Osteoblast (primary cell): Measurements from ENCODE around the gene LAMA4. TPM values are rescaled to one million over a fixed set of nuclear protein-coding genes. Genes with fewer than 3 reads are reported as not detected.

Experiments
- DNase-seq: peaks from one replicate; pipeline ENCODE4 v3.0.0; 2011; ENCODE audit warnings: low spot score, mixed read lengths; ENCODE audit not compliant: insufficient read length; ENCODE audit errors: missing footprints
- H2AFZ ChIP-seq: 2 replicates; pipeline ENCODE4 v1.6.0; 2011; ENCODE audit warnings: mild to moderate bottlenecking, low read length
- H3K27ac ChIP-seq: 2 replicates; pipeline ENCODE4 v1.5.1; 2011; ENCODE audit warnings: mild to moderate bottlenecking, low read depth, low read length, moderate library complexity
- H3K27me3 ChIP-seq: 2 replicates; pipeline ENCODE4 v1.6.0; 2012; ENCODE audit warnings: mild to moderate bottlenecking, control low read depth, inconsistent platforms, low read length, moderate library complexity; ENCODE audit not compliant: insufficient read depth
- H3K36me3 ChIP-seq: 2 replicates; pipeline ENCODE4 v1.5.1; 2011; ENCODE audit warnings: mild to moderate bottlenecking, low read length, control low read depth, moderate library complexity; ENCODE audit not compliant: insufficient read depth
- H3K4me1 ChIP-seq: 2 replicates; pipeline ENCODE4 v1.5.1; 2011; ENCODE audit warnings: mild to moderate bottlenecking, low read length, control low read depth, moderate library complexity; ENCODE audit not compliant: insufficient read depth
- H3K4me2 ChIP-seq: 2 replicates; pipeline ENCODE4 v1.6.0; 2011; ENCODE audit warnings: mild to moderate bottlenecking, low read length; ENCODE audit not compliant: insufficient read depth
- H3K4me3 ChIP-seq: fragments of 200-600 bp; sonication (generic); 3 replicates; pipeline ENCODE4 v1.5.1; 2012; ENCODE audit warnings: mild to moderate bottlenecking, low read length, inconsistent platforms; ENCODE audit not compliant: insufficient read depth
- H3K79me2 ChIP-seq: 2 replicates; pipeline ENCODE4 v1.6.0; 2012; ENCODE audit warnings: mild to moderate bottlenecking, low read length, control low read depth, inconsistent platforms; ENCODE audit not compliant: insufficient read depth
- H3K9me3 ChIP-seq: 2 replicates; pipeline ENCODE4 v1.5.1; 2011; ENCODE audit warnings: low read depth, low read length, control low read depth
- H4K20me1 ChIP-seq: 2 replicates; pipeline ENCODE4 v1.6.0; 2012; ENCODE audit warnings: mild to moderate bottlenecking, low read length, control low read depth; ENCODE audit not compliant: insufficient read depth
- total RNA-seq: library from RNA; depleted of rRNA; stranded (reverse); fragments of >200 nt; gene quantifications from 2 replicates; pipeline ENCODE4 v1.2.3, GENCODE V29; 2012
- TF ChIP-seq, protein P1 (sequence below): IDR thresholded peaks from 2 replicates; pipeline ENCODE4 v1.5.1; 2011; ENCODE audit warnings: mild to moderate bottlenecking, low read depth, low read length, moderate library complexity; ENCODE audit errors: extremely low read depth

LAMA4 gene
- total RNA-seq, 1 donor, result 260 TPM

DNA sequence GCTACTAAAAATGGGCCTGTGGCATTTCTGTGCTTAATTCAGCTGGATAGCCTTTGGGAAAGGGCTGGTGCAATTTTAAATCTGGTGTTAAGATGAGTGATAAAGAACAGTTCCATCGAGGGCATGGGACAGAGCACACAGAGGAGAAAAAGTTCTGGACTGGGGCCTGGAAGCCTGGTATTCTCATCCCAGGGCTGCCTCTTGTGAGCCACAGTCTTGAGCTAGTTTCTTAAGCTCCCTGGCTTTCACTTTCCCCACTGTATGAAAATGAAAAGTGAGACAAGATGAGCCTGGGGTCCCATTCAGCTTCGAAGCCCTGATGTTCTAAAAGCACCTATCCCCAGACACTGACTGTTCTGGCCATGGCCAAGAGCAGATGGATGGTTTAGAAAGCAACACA, 14.3 kb upstream of the LAMA4 start:
- peaks cover 8% of the 10 kb centered on the region for H3K4me1 ChIP-seq
- no peaks in the 10 kb centered on the region for H3K36me3 ChIP-seq
- H3K9me3 ChIP-seq, result no peaks in the 10 kb centered on the region
- TF ChIP-seq, protein P1, sequence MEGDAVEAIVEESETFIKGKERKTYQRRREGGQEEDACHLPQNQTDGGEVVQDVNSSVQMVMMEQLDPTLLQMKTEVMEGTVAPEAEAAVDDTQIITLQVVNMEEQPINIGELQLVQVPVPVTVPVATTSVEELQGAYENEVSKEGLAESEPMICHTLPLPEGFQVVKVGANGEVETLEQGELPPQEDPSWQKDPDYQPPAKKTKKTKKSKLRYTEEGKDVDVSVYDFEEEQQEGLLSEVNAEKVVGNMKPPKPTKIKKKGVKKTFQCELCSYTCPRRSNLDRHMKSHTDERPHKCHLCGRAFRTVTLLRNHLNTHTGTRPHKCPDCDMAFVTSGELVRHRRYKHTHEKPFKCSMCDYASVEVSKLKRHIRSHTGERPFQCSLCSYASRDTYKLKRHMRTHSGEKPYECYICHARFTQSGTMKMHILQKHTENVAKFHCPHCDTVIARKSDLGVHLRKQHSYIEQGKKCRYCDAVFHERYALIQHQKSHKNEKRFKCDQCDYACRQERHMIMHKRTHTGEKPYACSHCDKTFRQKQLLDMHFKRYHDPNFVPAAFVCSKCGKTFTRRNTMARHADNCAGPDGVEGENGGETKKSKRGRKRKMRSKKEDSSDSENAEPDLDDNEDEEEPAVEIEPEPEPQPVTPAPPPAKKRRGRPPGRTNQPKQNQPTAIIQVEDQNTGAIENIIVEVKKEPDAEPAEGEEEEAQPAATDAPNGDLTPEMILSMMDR, result no peak
- H3K4me2 ChIP-seq, result no peak overlapping the region
- peak overlapping the region; percentile 34 for H3K27ac ChIP-seq
- H3K79me2 ChIP-seq, result no peaks in the 10 kb centered on the region
- H4K20me1 ChIP-seq, result no peaks in the 10 kb centered on the region
- no peak overlapping the region for H3K4me3 ChIP-seq
- peak overlapping the region; percentile 75 for H2AFZ ChIP-seq
- no peak for DNase-seq
- H3K27me3 ChIP-seq, result no peaks in the 10 kb centered on the region

DNA sequence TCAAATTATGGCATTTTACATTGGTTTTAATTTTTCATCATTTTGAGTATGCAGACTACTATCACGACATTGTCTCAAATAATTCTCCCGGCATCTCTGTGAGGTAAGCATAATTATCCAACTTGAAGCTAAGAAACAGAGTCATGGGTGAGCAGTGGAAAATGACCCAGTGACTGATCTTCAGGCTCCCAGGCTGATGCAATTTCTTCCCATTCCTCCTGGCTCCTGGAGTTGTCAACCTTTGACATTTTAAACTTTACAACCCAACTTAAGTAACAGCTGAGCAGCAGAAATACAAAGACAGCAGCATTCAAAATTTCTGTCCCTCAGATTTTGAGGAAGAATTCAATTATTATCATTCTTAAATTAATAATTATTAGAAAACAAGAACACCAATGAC, 13.7 kb upstream of the LAMA4 start:
- H4K20me1 ChIP-seq, result no peaks in the 10 kb centered on the region
- H3K9me3 ChIP-seq, result no peaks in the 10 kb centered on the region
- H3K4me3 ChIP-seq, result no peak overlapping the region
- DNase-seq, result no peak
- H3K27me3 ChIP-seq, result no peaks in the 10 kb centered on the region
- TF ChIP-seq, protein P1, result no peak
- no peak overlapping the region for H3K27ac ChIP-seq
- H2AFZ ChIP-seq, result peak overlapping the region; percentile 75
- no peaks in the 10 kb centered on the region for H3K36me3 ChIP-seq
- H3K4me2 ChIP-seq, result no peak overlapping the region
- no peaks in the 10 kb centered on the region for H3K79me2 ChIP-seq
- peaks cover 8% of the 10 kb centered on the region for H3K4me1 ChIP-seq

DNA sequence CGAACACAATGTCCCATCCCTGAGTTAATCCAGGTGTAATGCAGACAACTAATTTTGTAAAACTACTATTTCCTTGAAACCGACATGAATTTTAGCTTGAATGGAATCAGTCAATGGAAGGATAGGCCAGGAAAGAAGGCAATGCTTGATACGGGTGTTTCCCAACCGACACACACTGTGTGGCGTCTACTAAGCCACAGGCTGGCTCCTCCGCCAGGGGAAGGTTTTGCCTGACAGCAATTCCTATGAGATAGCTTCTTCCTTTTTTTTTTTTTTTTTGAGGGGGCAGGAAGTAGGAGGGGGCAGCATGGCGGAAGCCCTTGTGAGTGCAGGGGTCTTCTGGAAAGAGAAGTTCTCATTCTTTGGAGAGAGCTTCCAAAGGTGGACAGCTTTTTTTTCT, 12.0 kb upstream of the LAMA4 start:
- Histone ChIP-seq H2AFZ (no peak overlapping the region), H4K20me1 (no peaks in the 10 kb centered on the region), H3K79me2 (no peaks in the 10 kb centered on the region), H3K27me3 (no peaks in the 10 kb centered on the region), H3K4me1 (peaks cover 8% of the 10 kb centered on the region), H3K27ac (no peak overlapping the region), H3K4me2 (no peak overlapping the region), H3K36me3 (no peaks in the 10 kb centered on the region), H3K4me3 (no peak overlapping the region), H3K9me3 (no peaks in the 10 kb centered on the region)
- TF ChIP-seq, protein P1, result no peak
- no peak for DNase-seq

- peaks cover 6% of the 10 kb centered on the region for H3K79me2 ChIP-seq
- no peaks in the 10 kb centered on the region for H3K27me3 ChIP-seq
- no peak for DNase-seq
- no peak overlapping the region for H3K4me2 ChIP-seq
- TF ChIP-seq, protein P1, result no peak
- no peak overlapping the region for H2AFZ ChIP-seq
- H3K4me1 ChIP-seq, result peaks cover 7% of the 10 kb centered on the region
- H3K27ac ChIP-seq, result no peak overlapping the region
- H4K20me1 ChIP-seq, result no peaks in the 10 kb centered on the region
- no peak overlapping the region for H3K4me3 ChIP-seq
- H3K36me3 ChIP-seq, result no peaks in the 10 kb centered on the region
- H3K9me3 ChIP-seq, result no peaks in the 10 kb centered on the region
Measured at GRCh38 chr6:112259337-112259675, 4.9 kb upstream of the LAMA4 start.
